Measurements from ENCODE around the gene CLDN6.

The CLDN6 gene

DNA sequence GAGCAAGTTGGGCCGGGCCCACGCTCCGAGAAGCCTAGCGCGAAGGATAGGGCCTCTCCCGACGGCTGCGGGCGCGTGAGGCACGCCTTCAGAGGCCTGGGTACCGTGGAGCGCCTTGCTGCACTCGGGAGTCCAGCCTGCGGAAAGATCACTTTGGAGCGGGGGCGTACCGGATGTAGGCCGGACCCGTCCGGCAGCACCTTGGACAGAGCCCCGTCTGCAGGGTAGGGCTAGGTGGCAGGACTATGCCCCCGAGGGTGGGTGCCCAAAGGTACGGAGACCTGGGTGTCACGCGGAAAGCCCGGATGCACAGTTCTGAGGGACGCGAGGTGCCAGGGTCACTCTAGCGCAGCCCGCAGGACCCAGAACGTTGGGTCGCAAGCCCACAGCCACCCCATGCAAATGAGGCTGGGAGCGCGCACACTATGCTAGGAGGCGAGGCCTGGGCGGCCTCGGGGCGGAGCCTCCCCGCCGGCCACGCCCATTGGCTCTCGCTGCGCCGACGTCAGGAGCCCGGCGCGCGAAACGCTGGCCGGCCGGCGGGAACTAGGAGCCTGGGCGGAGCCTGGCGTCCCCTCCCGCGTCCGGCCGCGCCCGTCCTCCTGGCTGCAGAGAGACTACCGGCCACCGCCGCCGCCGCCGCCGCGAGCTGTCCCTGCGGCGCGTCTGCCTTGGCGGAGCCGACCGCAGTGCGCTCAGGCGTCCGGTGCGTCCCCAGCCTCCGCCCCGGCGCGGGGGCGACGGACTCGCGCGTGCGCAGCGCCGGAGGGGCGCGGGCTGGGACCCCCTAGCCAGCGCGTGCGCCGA lies 49.0 kb downstream of the CLDN6 start, which contains the start of gene PAQR4:
PAQR4 (plus strand) TSS at position 611 of the 807 bp plus-strand sequence. CDS start 327 bp downstream, outside the sequence.
- DNase-seq, result peak; percentile 97

DNA sequence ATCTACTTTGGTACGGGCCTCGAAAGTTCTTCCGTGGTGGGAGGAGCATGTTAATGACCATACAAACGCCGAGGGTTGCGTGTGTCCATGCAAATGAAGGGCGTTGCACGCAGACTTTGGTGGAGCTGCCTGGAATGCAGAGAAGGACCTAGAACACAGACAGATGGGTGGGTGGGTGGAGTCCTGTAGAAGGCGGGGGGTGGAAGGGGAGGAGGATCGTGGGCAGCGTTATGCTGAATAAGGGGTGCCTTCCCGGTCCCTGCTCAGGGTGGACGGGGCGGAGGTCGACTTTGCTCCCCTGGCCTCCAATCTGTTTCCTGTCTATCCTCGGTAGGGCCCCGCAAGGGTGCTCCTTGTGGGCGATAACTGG lies 49.6 kb downstream of the CLDN6 start:
- no peak for DNase-seq

DNA sequence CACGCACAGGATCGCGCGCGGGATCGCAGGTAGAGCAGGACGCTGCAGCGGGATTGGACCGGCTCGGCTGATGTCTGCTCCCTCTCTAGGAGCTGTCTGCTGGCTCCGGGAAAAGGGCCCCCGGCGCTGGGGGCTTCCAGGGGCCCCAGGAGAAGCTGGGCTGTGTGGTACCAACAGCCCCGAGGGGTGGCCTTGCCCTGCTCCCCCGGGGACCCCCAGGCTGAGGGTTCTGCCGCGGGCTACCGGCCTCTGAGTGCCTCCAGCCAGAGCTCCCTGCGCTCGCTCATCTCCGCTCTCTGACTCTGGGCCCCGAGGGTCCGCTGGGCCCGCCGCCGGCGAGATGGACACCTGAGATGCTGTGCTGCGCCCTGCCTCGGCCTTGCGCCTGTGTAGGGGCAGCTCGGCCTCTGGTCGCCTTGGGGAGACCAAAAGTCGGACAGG lies 50.2 kb downstream of the CLDN6 start:
- no peak for DNase-seq

DNA sequence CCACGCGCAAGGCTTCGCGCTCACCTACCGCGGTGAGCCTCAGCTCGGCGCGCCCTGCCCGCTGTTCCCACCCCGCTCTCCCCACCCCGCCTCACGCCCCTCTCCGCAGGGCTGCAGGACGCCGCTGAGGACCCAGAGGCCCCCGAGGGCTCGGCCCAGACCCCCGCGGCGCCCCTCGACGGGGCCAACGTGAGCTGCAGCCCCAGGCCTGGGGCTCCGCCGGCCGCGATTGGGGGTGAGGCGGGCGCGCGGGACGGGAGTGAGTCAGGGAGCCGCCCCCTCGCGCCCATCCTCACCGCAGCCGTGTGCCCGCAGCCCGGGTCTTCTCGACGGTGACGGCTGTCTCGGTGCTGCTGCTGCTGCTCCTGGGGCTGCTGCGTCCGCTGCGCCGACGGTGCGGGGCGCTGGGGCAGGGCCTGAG lies 50.8 kb downstream of the CLDN6 start:
- no peak for DNase-seq

- no peak for DNase-seq
These were observed 51.2 kb downstream of the CLDN6 start for GRCh38 chr16:2966808-2967191.

DNA sequence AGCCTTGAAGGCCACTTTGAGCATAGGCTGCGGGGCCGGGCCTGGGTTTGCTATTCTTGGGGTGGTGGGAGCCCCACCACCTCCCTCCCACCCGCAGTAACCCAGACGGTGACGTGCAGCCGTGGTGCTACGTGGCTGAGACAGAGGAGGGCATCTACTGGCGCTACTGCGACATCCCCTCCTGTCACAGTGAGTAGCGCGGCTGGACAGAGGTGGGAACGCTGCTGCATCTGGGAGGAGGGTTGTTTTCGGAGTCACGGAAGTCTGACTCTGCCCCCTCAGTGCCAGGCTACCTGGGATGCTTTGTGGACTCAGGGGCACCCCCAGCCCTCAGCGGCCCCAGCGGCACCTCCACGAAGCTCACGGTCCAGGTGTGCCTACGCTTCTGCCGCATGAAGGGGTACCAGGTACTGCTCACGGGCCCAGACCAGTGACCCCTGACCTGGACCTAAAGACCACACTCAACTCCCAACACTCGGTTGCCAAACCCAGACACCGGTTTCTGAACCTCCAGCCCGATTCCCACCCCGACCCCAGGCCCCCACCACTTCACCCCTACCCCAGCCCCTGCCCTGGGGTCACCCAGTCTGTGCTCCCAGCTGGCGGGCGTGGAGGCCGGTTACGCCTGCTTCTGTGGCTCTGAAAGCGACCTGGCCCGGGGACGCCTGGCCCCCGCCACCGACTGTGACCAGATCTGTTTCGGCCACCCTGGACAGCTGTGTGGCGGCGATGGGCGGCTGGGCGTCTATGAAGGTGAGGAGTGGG lies 51.8 kb downstream of the CLDN6 start:
- DNase-seq, result no peak
